Measurements from ENCODE around the gene HIGD1A.

The HIGD1A gene

DNA sequence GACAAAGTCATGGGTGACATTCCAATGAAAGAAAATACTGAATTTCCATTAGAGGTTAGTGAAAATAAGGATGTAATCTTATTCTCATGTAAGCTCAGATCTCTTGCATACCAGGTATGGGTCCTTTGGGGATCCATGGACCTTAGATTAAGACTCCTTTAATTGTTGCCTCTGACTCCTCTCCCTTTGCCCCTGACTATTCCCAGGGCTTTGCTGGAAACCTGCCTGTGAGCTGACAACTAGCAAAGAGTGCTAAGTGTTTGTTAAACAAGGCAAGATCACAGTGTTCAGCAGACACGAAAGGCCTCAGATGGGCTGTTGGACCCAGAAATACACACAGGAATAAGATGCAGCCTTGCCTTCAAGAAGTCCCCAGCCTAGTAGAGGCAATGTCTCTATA lies 37.0 kb upstream of the HIGD1A start:
- no peak for ATAC-seq

GRCh38 chr3:42839616-42840015 lies 35.3 kb upstream of the HIGD1A start:
- peak; percentile 100 for ATAC-seq
- no peak for TF ChIP-seq ZNF8 (CRISPR knock-in tag; IDR thresholded peaks at IDR 0.05)
- TF ChIP-seq ZNF70 (CRISPR knock-in tag; IDR thresholded peaks at IDR 0.05), result no peak
- TF ChIP-seq PATZ1 (CRISPR knock-in tag; IDR thresholded peaks at IDR 0.05; ENCODE audit: borderline replicate concordance), result no peak
- TF ChIP-seq ESRRG (CRISPR knock-in tag; IDR thresholded peaks at IDR 0.05), result no peak
- no peak for TF ChIP-seq PPARA (CRISPR knock-in tag; IDR thresholded peaks at IDR 0.05; ENCODE audit: borderline replicate concordance)
- TF ChIP-seq GLIS3 (CRISPR knock-in tag; IDR thresholded peaks at IDR 0.05), result no peak
- no peak for TF ChIP-seq ISL1 (CRISPR knock-in tag; IDR thresholded peaks at IDR 0.05)
- TF ChIP-seq ZNF565 (CRISPR knock-in tag; conservative IDR thresholded peaks at IDR 0.05; ENCODE audit: low read depth), result no peak
- no peak for TF ChIP-seq ZFP3 (CRISPR knock-in tag; IDR thresholded peaks at IDR 0.05)
- TF ChIP-seq CREB5 (CRISPR knock-in tag; IDR thresholded peaks at IDR 0.05; ENCODE audit: low read depth), result no peak
- no peak for TF ChIP-seq ZC3H10 (CRISPR knock-in tag; IDR thresholded peaks at IDR 0.05)
- no peak for TF ChIP-seq BACH2 (CRISPR knock-in tag; IDR thresholded peaks at IDR 0.05; ENCODE audit: borderline replicate concordance)
- TF ChIP-seq ZFP30 (CRISPR knock-in tag; IDR thresholded peaks at IDR 0.05), result no peak
- TF ChIP-seq POU6F1 (CRISPR knock-in tag; IDR thresholded peaks at IDR 0.05; ENCODE audit: borderline replicate concordance, low read depth), result no peak
- TF ChIP-seq ARNTL (CRISPR knock-in tag; IDR thresholded peaks at IDR 0.05; ENCODE audit: borderline replicate concordance, low read depth), result no peak
- no peak for TF ChIP-seq SNAI2 (CRISPR knock-in tag; IDR thresholded peaks at IDR 0.05)
- no peak for TF ChIP-seq RARB (CRISPR knock-in tag; IDR thresholded peaks at IDR 0.05)
- no peak for TF ChIP-seq OSR1 (CRISPR knock-in tag; IDR thresholded peaks at IDR 0.05)

More for the DNA sequence above, 37.0 kb upstream of the HIGD1A start:
- no peak for TF ChIP-seq CREB5 (CRISPR knock-in tag; IDR thresholded peaks at IDR 0.05; ENCODE audit: low read depth)
- no peak for TF ChIP-seq ISL1 (CRISPR knock-in tag; IDR thresholded peaks at IDR 0.05)
- no peak for TF ChIP-seq ZNF565 (CRISPR knock-in tag; conservative IDR thresholded peaks at IDR 0.05; ENCODE audit: low read depth)
- no peak for TF ChIP-seq ZNF8 (CRISPR knock-in tag; IDR thresholded peaks at IDR 0.05)
- TF ChIP-seq PATZ1 (CRISPR knock-in tag; IDR thresholded peaks at IDR 0.05; ENCODE audit: borderline replicate concordance), result no peak
- no peak for TF ChIP-seq ARNTL (CRISPR knock-in tag; IDR thresholded peaks at IDR 0.05; ENCODE audit: borderline replicate concordance, low read depth)
- TF ChIP-seq ZFP30 (CRISPR knock-in tag; IDR thresholded peaks at IDR 0.05), result no peak
- TF ChIP-seq SNAI2 (CRISPR knock-in tag; IDR thresholded peaks at IDR 0.05), result no peak
- no peak for TF ChIP-seq OSR1 (CRISPR knock-in tag; IDR thresholded peaks at IDR 0.05)
- TF ChIP-seq ZC3H10 (CRISPR knock-in tag; IDR thresholded peaks at IDR 0.05), result no peak
- no peak for TF ChIP-seq GLIS3 (CRISPR knock-in tag; IDR thresholded peaks at IDR 0.05)
- no peak for TF ChIP-seq TCF4 (CRISPR knock-in tag; IDR thresholded peaks at IDR 0.05; ENCODE audit: borderline replicate concordance)

DNA sequence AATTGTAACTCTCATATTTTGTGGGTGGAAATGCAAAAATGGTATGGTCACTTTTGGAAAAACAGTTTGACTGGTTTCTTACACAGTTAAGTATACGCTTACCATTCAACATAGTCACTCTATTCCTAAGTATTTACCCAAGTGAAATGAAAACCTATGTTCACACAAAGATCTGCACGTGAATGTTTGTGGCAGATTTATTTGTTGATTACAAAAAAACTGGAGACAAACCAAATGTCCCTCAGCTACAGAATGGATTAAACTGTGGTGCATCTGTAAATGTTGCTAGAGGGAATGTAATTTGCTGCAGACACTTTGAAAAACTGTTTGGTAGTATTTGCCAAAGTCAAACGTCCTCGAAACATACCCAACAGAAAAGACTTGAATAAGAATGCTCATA lies 34.3 kb upstream of the HIGD1A start:
- TF ChIP-seq ZNF565 (CRISPR knock-in tag; conservative IDR thresholded peaks at IDR 0.05; ENCODE audit: low read depth) (no peak), ISL1 (CRISPR knock-in tag; IDR thresholded peaks at IDR 0.05) (no peak), SNAI2 (CRISPR knock-in tag; IDR thresholded peaks at IDR 0.05) (no peak), RARB (CRISPR knock-in tag; IDR thresholded peaks at IDR 0.05) (no peak), ESRRG (CRISPR knock-in tag; IDR thresholded peaks at IDR 0.05) (no peak), OSR1 (CRISPR knock-in tag; IDR thresholded peaks at IDR 0.05) (no peak), GLIS3 (CRISPR knock-in tag; IDR thresholded peaks at IDR 0.05) (no peak), TOX (CRISPR knock-in tag; IDR thresholded peaks at IDR 0.05; ENCODE audit: borderline replicate concordance) (no peak), ZNF8 (CRISPR knock-in tag; IDR thresholded peaks at IDR 0.05) (no peak), ZFP30 (CRISPR knock-in tag; IDR thresholded peaks at IDR 0.05) (no peak), ZC3H10 (CRISPR knock-in tag; IDR thresholded peaks at IDR 0.05) (no peak), TCF4 (CRISPR knock-in tag; IDR thresholded peaks at IDR 0.05; ENCODE audit: borderline replicate concordance) (no peak), ZNF70 (CRISPR knock-in tag; IDR thresholded peaks at IDR 0.05) (no peak), PPARA (CRISPR knock-in tag; IDR thresholded peaks at IDR 0.05; ENCODE audit: borderline replicate concordance) (no peak), ZFP3 (CRISPR knock-in tag; IDR thresholded peaks at IDR 0.05) (no peak)
- TF ChIP-seq, protein P1, sequence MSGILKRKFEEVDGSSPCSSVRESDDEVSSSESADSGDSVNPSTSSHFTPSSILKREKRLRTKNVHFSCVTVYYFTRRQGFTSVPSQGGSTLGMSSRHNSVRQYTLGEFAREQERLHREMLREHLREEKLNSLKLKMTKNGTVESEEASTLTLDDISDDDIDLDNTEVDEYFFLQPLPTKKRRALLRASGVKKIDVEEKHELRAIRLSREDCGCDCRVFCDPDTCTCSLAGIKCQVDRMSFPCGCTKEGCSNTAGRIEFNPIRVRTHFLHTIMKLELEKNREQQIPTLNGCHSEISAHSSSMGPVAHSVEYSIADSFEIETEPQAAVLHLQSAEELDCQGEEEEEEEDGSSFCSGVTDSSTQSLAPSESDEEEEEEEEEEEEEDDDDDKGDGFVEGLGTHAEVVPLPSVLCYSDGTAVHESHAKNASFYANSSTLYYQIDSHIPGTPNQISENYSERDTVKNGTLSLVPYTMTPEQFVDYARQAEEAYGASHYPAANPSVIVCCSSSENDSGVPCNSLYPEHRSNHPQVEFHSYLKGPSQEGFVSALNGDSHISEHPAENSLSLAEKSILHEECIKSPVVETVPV (CRISPR knock-in tag; IDR thresholded peaks at IDR 0.05), result no peak
- no peak for ATAC-seq
